SK-N-MC (cell line): Measurements from ENCODE around the gene CAVIN2.

Experiments
- DNase-seq: peaks from one replicate; pipeline ENCODE4 v3.0.0-alpha.2; 2011; ENCODE audit warnings: low read depth, low spot score
- H3K27ac ChIP-seq: fragments of 200-600 bp; sonication (generic); 2 replicates; pipeline ENCODE4 v1.5.1; 2016; ENCODE audit warnings: mixed run types
- H3K36me3 ChIP-seq: fragments of 200-600 bp; sonication (generic); 2 replicates; pipeline ENCODE4 v1.6.1; 2017; ENCODE audit warnings: antibody characterized with exemption, low read length, mixed read lengths; ENCODE audit not compliant: insufficient read depth
- H3K4me3 ChIP-seq: fragments of 200-600 bp; sonication (generic); 2 replicates; pipeline ENCODE4 v1.5.1; 2016
- H3K9ac ChIP-seq: fragments of 200-600 bp; sonication (generic); 2 replicates; pipeline ENCODE4 v1.8.0; 2017; ENCODE audit warnings: mixed run types, mixed read lengths; ENCODE audit not compliant: insufficient read length
- H3K9me3 ChIP-seq: fragments of 200-600 bp; sonication (generic); 2 replicates; pipeline ENCODE4 v1.6.1; 2017; ENCODE audit warnings: low read depth, mild to moderate bottlenecking, antibody characterized with exemption, low read length, moderate library complexity, mixed read lengths
- EZH2 ChIP-seq: fragments of 200-600 bp; sonication (generic); IDR thresholded peaks from one replicate; pipeline ENCODE4 v1.6.1; 2017; ENCODE audit warnings: antibody characterized with exemption
- FOXP2 ChIP-seq: optimal IDR thresholded peaks from 2 replicates; pipeline ENCODE3; 2011; ENCODE audit warnings: mild to moderate bottlenecking, moderate library complexity; ENCODE audit not compliant: insufficient read depth; ENCODE audit errors: extremely low read length, control extremely low read depth
- POLR2AphosphoS5 ChIP-seq: IDR thresholded peaks from 2 replicates; pipeline ENCODE4 v1.6.1; 2012; ENCODE audit warnings: mild to moderate bottlenecking, low read depth, low read length, borderline replicate concordance

CAVIN2 gene

GRCh38 chr2:191846515-191847476 lies at the start of gene CAVIN2:
CAVIN2 (minus strand) TSS chr2:191847088; CDS start chr2:191846925, 163 bp downstream.
- H3K36me3 ChIP-seq = no peaks in the 10 kb centered on the region
- no peaks in the 10 kb centered on the region for H3K9me3 ChIP-seq
- no peak for DNase-seq
- H3K4me3 ChIP-seq = no peak within 1 kb of the TSS
- no peak within 1 kb of the TSS for H3K9ac ChIP-seq
- TF ChIP-seq FOXP2 = no peak
- no peak within 1 kb of the TSS for H3K27ac ChIP-seq

GRCh38 chr2:191895743-191896142 lies 48.9 kb upstream of the CAVIN2 start:
- Histone ChIP-seq H3K36me3 (no peaks in the 10 kb centered on the region), H3K27ac (no peak overlapping the region), H3K9ac (no peak overlapping the region), H3K9me3 (no peaks in the 10 kb centered on the region), H3K4me3 (no peak overlapping the region)
- DNase-seq = no peak
- TF ChIP-seq EZH2 = no peak
- TF ChIP-seq FOXP2 = no peak
- TF ChIP-seq POLR2AphosphoS5 = no peak

GRCh38 chr2:191895195-191895594 lies 48.3 kb upstream of the CAVIN2 start:
- DNase-seq = no peak

GRCh38 chr2:191894681-191895147 lies 47.8 kb upstream of the CAVIN2 start:
- Histone ChIP-seq H3K9ac (no peak overlapping the region), H3K9me3 (no peaks in the 10 kb centered on the region), H3K36me3 (no peaks in the 10 kb centered on the region), H3K4me3 (no peak overlapping the region), H3K27ac (no peak overlapping the region)
- no peak for DNase-seq
- TF ChIP-seq EZH2 (no peak), FOXP2 (no peak), POLR2AphosphoS5 (no peak)

More at GRCh38 chr2:191895195-191895594, 48.3 kb upstream of the CAVIN2 start:
- H3K36me3 ChIP-seq = no peaks in the 10 kb centered on the region
- H3K4me3 ChIP-seq = no peak overlapping the region
- no peaks in the 10 kb centered on the region for H3K9me3 ChIP-seq
- TF ChIP-seq FOXP2 = no peak
- TF ChIP-seq POLR2AphosphoS5 = no peak
- no peak for TF ChIP-seq EZH2
- no peak overlapping the region for H3K9ac ChIP-seq
- no peak overlapping the region for H3K27ac ChIP-seq

- Histone ChIP-seq H3K9me3 (no peaks in the 10 kb centered on the region), H3K36me3 (no peaks in the 10 kb centered on the region), H3K9ac (no peak overlapping the region), H3K4me3 (no peak overlapping the region), H3K27ac (no peak overlapping the region)
- DNase-seq = no peak
- TF ChIP-seq POLR2AphosphoS5 (no peak), EZH2 (no peak)
Measured at GRCh38 chr2:191892391-191892790, 45.5 kb upstream of the CAVIN2 start.

GRCh38 chr2:191891656-191892055 lies 44.8 kb upstream of the CAVIN2 start:
- TF ChIP-seq FOXP2 (no peak), POLR2AphosphoS5 (no peak), EZH2 (no peak)
- H3K36me3 ChIP-seq = no peaks in the 10 kb centered on the region
- H3K27ac ChIP-seq = no peak overlapping the region
- H3K9me3 ChIP-seq = no peaks in the 10 kb centered on the region
- DNase-seq = no peak
- no peak overlapping the region for H3K4me3 ChIP-seq
- no peak overlapping the region for H3K9ac ChIP-seq

- TF ChIP-seq EZH2 (no peak), POLR2AphosphoS5 (no peak), FOXP2 (no peak)
Measured at GRCh38 chr2:191889931-191890330, 43.0 kb upstream of the CAVIN2 start.

GRCh38 chr2:191888400-191889166 lies 41.7 kb upstream of the CAVIN2 start:
- DNase-seq = no peak
- Histone ChIP-seq H3K9ac (no peak overlapping the region), H3K9me3 (no peaks in the 10 kb centered on the region), H3K27ac (no peak overlapping the region), H3K36me3 (no peaks in the 10 kb centered on the region), H3K4me3 (no peak overlapping the region)
- no peak for TF ChIP-seq FOXP2
- TF ChIP-seq POLR2AphosphoS5 = no peak
- TF ChIP-seq EZH2 = no peak

More at GRCh38 chr2:191889931-191890330, 43.0 kb upstream of the CAVIN2 start:
- H3K27ac ChIP-seq = no peak overlapping the region
- no peaks in the 10 kb centered on the region for H3K9me3 ChIP-seq
- H3K4me3 ChIP-seq = no peak overlapping the region
- H3K36me3 ChIP-seq = no peaks in the 10 kb centered on the region
- no peak for DNase-seq
- no peak overlapping the region for H3K9ac ChIP-seq

- Histone ChIP-seq H3K9me3 (no peaks in the 10 kb centered on the region), H3K27ac (no peak overlapping the region), H3K9ac (no peak overlapping the region), H3K4me3 (no peak overlapping the region), H3K36me3 (no peaks in the 10 kb centered on the region)
- no peak for DNase-seq
- TF ChIP-seq EZH2 (no peak), POLR2AphosphoS5 (no peak), FOXP2 (no peak)
Measured at GRCh38 chr2:191885650-191886049, 38.8 kb upstream of the CAVIN2 start.
